Activated naive CD4-positive, alpha-beta T cell treated with anti-CD3 and anti-CD28 coated beads, Interleukin-2, amount 50 U/mL, for 24 hours (primary cell): ENCODE data around the gene TBX15.
A peak's percentile ranks its signal among the peaks of the same experiment; 100 is the strongest.

Experiments used
- H3K27ac Mint-ChIP-seq: one replicate; pipeline ENCODE4 v1.8.0; 2021; ENCODE audit warnings: mild to moderate bottlenecking, mixed read lengths
- H3K27me3 Mint-ChIP-seq: one replicate; pipeline ENCODE4 v1.8.0; 2021; ENCODE audit warnings: mixed read lengths
- H3K36me3 Mint-ChIP-seq: one replicate; pipeline ENCODE4 v1.8.0; 2021; ENCODE audit warnings: mixed read lengths
- H3K4me1 Mint-ChIP-seq: one replicate; pipeline ENCODE4 v1.8.0; 2021; ENCODE audit warnings: mixed read lengths
- H3K4me3 Mint-ChIP-seq: one replicate; pipeline ENCODE4 v1.8.0; 2021; ENCODE audit warnings: mild to moderate bottlenecking, mixed read lengths
- H3K9me3 Mint-ChIP-seq: one replicate; pipeline ENCODE4 v1.8.0; 2021; ENCODE audit warnings: mixed read lengths

TBX15 gene

DNA sequence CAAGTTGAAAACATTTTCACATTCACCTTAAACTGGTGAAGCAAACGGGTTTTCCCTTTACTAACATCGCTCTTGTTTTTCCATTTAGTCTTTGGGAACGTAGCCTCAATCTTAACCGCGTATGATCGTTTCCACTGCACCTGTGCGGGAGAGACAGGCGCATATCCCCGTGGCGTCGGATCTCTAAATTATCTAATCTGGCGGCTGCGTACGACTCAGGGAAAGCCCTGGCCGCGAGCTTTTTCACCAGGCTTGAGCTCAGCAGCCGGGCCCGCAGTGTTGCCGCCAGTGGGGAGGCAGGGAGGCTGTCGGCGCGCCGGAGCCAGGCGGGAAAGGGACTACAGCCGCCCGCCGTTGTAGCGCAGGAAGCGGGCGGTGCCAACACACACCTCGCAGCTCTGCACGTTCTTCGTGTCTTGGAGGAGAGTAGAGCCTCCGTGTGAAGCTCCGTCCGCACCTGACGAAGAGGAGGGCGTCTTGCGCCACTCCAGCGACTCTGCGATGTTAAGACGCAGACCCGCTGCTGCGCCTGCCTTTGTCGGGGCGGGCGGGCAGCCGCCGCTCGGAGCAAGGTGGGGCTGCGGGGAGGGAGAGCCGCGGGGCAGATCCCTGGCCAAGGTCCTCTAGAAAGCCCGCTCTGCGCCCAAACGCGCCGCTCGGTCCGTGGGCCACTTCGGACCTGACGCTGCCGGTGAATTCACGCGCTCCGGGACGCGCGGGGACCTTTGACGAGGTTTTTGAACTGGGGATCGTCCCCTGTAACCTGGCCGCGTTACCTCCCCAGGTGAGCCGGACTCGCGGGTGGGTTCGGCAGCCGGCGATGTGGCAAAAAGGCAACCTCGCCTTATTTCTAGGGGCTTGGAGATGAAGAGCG is 18.5 kb upstream of the TBX15 start:
- Mint-ChIP-seq H3K36me3 (peaks cover 7% of the 10 kb centered on the region), H3K4me3 (no peak overlapping the region), H3K9me3 (peaks cover 25% of the 10 kb centered on the region), H3K27ac (peak overlapping the region; percentile 30), H3K27me3 (peaks cover 64% of the 10 kb centered on the region), H3K4me1 (peaks cover 9% of the 10 kb centered on the region)

DNA sequence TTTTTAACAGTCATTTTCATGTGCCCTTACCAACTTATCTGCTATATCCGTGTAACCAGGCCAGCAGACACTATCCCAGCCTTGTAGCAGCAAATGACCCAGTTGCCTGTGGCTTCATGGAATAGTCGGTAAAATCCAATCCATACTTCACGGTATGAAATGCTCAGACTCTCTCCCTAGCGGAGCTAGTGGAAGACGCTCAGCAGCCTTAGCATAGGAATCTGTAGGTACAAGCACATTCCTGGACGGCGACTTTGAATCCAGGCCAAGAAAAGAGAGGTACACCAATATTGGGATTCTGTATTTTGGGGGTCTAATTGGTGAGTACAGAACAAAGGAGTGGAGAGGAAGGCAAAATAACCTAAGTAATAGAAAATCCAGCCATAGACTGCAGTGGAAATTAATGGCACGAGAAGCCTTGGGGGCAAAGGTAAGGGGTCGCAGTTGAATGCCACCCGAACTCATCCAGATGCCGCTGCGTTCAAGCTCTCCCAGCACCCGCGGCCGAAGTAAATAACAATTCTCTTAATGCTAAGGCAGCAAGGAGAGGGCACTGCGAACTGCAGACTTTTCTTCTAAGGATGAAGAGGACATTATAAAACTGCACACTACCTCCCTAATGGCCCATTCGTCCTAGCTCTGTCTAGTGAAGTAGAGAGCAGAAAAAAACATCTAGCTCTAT is 17.7 kb upstream of the TBX15 start:
- H3K27me3 Mint-ChIP-seq, result peaks cover 61% of the 10 kb centered on the region
- H3K36me3 Mint-ChIP-seq, result peaks cover 7% of the 10 kb centered on the region
- no peak overlapping the region for H3K4me3 Mint-ChIP-seq

DNA sequence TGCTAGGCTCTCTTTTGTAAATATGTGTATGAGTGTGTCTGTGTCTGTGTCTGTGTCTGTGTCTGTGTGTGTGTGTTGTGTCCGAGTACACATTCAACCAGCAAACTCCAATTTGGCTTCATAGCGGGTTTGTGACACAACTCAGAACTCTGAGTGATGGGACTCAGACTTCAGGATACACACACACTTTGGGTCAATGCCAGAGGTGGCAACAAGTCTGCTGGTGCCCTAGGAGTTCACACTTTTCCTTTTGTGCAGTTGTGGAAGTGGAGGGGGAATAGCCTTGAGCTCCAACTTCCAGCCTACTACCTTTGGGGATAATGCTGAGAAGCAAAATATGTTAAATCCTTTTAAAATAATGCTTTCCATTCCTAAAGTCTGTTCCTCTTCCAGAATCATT is 16.6 kb upstream of the TBX15 start:
- H3K4me1 Mint-ChIP-seq, result peaks cover 9% of the 10 kb centered on the region
- H3K27ac Mint-ChIP-seq, result no peak overlapping the region
- H3K36me3 Mint-ChIP-seq, result peaks cover 7% of the 10 kb centered on the region
- H3K27me3 Mint-ChIP-seq, result peaks cover 63% of the 10 kb centered on the region
- no peak overlapping the region for H3K4me3 Mint-ChIP-seq
- peaks cover 17% of the 10 kb centered on the region for H3K9me3 Mint-ChIP-seq

More for the DNA sequence above, 17.7 kb upstream of the TBX15 start:
- H3K9me3 Mint-ChIP-seq, result peaks cover 25% of the 10 kb centered on the region
- no peak overlapping the region for H3K27ac Mint-ChIP-seq
- H3K4me1 Mint-ChIP-seq, result peaks cover 9% of the 10 kb centered on the region

DNA sequence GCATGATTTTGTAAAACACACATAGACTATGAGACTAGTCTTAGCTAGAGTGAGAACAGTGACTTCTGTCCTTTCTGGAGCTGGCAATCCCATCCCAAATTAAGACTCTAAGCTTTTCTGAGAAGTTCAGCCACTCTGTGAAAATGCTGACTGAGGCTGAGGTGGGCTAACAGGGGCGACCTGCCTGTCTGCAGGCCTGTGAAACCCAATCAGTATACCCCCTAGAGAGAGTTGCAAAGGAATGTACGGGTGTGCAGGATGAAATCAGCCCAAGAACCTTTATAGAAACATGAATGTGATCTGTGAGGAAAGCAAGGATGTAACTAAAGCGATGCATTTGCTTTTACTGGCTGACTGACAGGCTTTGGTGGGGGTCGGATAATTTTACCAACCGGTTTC is 16.0 kb upstream of the TBX15 start:
- peaks cover 12% of the 10 kb centered on the region for H3K9me3 Mint-ChIP-seq
- peaks cover 64% of the 10 kb centered on the region for H3K27me3 Mint-ChIP-seq
- no peak overlapping the region for H3K4me3 Mint-ChIP-seq
- H3K4me1 Mint-ChIP-seq, result peaks cover 8% of the 10 kb centered on the region
- no peak overlapping the region for H3K27ac Mint-ChIP-seq
- H3K36me3 Mint-ChIP-seq, result peaks cover 7% of the 10 kb centered on the region

DNA sequence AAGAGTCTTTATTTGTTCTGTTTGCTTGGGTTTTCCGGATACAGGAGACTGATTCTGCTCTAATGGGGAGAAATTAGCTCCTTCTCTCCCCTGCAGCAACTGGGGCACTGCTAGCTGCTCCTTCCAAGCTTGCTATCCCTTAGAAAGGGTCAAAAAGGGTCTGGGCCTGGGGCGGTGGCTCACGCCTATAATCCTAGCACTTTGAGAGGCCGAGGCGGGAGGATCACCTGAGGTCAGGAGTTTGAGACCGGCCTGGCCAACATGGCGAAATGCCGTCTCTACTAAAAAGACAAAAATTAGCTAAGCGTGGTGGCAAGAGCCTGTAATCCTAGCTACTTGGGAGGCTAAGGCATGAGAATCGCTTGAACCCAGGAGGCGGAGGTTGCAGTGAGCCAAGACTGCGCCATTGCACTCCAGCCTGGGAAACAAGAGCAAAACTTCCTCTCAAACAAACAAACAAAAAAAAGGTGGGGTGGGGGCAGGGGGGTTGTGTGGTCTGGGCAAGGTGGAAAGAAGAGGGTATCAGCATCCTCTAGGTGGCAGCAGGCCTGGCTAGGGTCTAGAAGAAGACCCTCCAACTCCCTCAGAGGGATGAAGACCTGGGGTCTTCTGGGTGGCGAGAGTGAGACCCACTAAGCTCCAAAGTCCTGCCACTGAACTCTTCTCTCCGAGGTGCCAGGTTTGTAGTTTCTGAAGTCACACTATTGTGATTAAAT is 15.4 kb upstream of the TBX15 start:
- no peak overlapping the region for H3K4me3 Mint-ChIP-seq
- H3K27me3 Mint-ChIP-seq, result peaks cover 64% of the 10 kb centered on the region
- no peak overlapping the region for H3K27ac Mint-ChIP-seq
- H3K9me3 Mint-ChIP-seq, result peaks cover 6% of the 10 kb centered on the region
- peaks cover 2% of the 10 kb centered on the region for H3K4me1 Mint-ChIP-seq
- H3K36me3 Mint-ChIP-seq, result peaks cover 5% of the 10 kb centered on the region

DNA sequence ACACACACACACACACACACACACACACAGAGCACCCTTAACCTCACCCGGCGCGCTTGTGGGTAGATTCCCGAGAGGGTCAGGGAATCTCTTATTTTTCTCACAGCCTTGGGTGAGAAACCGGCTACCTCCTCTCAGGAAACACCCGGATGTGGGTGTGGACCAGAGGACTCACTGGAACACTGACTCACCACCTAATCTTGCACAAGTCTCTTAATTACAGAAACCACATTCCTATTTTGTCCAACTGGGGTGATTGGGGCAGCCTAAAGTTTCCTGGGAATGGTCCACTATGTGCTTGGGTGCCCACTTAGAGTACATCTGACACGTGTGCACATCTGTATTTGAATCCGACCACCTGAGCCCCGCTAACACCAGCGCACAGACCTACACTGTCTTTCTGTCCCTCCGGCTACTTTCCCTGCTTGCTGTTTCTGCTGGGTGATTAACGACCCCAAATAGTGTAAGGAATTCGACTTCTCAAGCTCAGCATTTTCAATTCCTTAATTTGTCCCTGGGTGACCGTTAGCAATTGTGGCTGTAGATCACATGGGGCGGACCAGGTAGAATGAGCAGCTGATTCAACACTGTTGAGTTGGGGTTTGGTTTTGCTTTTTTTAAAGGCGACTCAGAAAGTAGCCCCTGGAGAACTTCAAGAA is 14.0 kb upstream of the TBX15 start:
- Mint-ChIP-seq H3K27me3 (peaks cover 68% of the 10 kb centered on the region), H3K36me3 (peaks cover 3% of the 10 kb centered on the region), H3K4me1 (no peaks in the 10 kb centered on the region), H3K27ac (no peak overlapping the region), H3K9me3 (peaks cover 4% of the 10 kb centered on the region), H3K4me3 (no peak overlapping the region)

DNA sequence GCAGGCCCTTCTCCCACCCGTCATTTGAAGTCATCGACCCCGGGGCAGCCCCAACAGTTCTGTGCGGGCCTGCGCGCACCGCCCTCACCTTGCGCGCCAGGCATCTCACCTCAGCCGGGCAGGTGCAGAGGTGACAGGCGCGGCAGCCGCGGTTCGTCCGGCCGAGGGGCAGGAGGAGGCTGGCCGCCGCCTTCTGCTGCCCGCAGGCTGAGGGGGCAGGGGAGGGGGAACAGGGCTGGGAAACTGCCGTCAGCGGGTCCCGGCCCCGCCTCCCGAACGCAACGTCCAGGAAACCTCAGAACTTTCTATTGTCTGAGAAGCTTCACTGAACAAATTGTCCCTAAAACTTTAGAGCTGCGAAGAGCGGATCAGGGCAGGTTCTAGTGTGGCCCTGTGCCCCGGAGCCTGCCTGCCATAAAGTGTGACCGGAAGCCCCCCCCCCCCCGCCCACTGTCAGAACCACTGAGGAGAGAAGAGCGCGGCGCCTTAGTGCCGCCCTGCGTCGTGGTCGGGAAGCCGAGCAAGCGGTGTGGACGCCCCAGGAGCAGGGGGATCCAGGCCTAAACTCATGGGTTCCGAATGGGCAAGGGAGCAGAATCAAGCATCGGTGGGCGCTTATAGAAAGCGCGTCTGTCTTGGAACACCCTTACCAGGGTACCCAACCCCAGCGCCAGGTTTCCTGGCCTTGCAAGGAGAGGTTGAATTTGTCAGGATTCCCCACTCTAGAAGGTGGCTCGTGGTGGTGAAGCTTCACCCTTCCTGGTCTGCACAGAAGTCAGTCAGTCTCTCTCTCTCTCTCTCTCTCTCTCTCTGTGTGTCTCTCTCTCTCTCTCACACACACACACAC is 13.3 kb upstream of the TBX15 start:
- Mint-ChIP-seq H3K4me3 (no peak overlapping the region), H3K9me3 (peaks cover 4% of the 10 kb centered on the region), H3K4me1 (no peaks in the 10 kb centered on the region), H3K27ac (no peak overlapping the region), H3K36me3 (peaks cover 3% of the 10 kb centered on the region), H3K27me3 (peaks cover 72% of the 10 kb centered on the region)

DNA sequence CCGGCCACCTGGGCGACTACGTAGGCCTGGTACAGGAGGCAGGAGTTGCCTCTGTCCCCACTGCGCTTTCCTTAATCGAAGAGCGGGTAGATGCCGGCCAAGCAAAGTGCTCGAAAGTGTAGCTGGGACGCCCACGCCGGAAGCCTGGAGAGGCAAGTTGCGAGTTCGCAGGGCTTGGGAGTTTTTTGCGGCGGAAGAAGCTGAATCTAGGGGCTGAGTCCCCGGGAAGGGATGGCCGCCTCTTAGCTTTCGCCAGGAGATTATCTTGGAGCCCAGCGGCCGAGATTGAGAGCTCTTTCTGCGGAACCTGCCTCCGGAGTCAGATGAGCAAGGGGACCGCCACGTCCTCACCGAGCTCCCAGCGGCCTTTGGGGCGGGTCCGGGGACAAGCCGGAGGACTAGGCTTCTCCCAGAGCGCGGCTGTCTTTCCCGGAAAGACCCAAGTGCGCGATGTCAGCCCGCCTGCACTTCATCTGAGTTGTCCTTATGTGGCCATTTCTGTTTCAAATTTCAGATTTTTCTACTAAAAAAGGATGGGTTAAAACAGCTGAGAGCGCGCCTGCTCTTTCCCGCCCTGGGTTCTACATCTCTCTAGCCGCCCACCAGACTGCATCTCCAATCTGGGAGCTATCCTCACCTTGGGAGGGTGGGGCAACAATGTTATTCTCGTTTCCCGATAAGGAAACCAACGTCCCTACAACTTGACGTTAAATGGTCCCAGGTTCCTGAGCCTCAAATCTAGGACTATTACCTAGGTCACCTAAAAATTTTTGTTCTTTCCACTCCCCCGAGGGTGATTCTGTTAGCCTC is 12.4 kb upstream of the TBX15 start:
- Mint-ChIP-seq H3K9me3 (peaks cover 4% of the 10 kb centered on the region), H3K4me1 (no peaks in the 10 kb centered on the region), H3K27me3 (peaks cover 69% of the 10 kb centered on the region), H3K27ac (no peak overlapping the region), H3K36me3 (peaks cover under 1% of the 10 kb centered on the region), H3K4me3 (no peak overlapping the region)

DNA sequence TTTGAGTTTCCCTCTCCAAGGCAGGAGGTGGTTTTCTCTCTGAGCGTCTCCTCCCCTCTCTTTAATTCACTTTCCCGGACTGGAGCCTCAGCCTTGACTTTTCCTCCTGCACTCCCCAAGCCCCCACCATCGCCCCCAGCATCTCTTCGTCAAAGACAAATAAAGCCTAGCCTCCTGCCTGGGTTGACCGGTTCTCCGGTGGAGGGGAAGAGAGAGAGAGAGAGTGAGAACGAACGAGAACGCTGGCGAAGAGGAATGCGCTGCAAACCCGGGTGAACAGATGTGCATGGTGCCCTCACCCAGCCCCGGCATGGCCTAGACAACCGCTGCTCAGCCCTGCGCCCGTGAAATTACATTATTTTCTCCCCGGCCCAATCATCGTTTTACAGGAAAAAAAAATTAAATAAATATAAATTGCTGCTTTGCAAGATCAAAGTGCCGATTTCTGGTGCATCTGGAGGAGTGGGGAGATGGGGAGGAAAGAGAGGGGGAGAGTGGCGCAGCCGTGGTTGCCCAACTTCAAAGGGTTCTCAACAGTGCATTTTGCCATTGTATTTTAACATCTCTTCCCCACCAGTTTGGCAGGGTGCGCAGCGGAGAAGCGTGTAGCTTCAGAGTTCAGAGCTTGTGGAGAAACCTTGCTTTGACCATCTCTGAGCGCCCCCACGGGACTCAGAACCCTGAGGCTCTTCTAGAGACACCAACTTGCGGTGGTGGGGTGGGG is 11.4 kb upstream of the TBX15 start:
- H3K36me3 Mint-ChIP-seq, result no peaks in the 10 kb centered on the region
- no peak overlapping the region for H3K4me3 Mint-ChIP-seq
- H3K4me1 Mint-ChIP-seq, result no peaks in the 10 kb centered on the region
- peaks cover 4% of the 10 kb centered on the region for H3K9me3 Mint-ChIP-seq
- H3K27ac Mint-ChIP-seq, result no peak overlapping the region
- H3K27me3 Mint-ChIP-seq, result peaks cover 72% of the 10 kb centered on the region

DNA sequence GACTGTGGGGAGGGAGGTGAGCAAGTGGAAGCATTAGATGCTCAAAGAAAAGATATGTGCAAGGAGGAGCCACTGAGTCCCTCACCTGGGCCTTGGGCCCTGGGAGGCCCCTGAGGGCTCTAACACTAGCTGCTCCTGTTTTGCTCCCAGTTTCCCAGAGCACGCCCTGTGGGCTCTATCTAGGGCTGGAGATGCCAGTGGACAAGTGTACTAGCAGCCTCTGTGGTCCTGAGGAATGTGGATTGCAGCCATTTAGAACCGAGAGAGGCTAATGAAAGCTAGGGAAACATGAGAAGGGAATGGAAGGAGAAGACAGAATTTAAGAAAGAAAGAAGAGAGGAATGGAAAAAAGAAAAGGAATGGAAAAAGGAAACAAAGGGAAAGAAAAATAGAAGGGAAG is 10.0 kb upstream of the TBX15 start:
- H3K36me3 Mint-ChIP-seq, result no peaks in the 10 kb centered on the region
- H3K27me3 Mint-ChIP-seq, result peaks cover 71% of the 10 kb centered on the region
- H3K27ac Mint-ChIP-seq, result no peak overlapping the region
- H3K4me1 Mint-ChIP-seq, result no peaks in the 10 kb centered on the region
- peaks cover 3% of the 10 kb centered on the region for H3K9me3 Mint-ChIP-seq
- no peak overlapping the region for H3K4me3 Mint-ChIP-seq

DNA sequence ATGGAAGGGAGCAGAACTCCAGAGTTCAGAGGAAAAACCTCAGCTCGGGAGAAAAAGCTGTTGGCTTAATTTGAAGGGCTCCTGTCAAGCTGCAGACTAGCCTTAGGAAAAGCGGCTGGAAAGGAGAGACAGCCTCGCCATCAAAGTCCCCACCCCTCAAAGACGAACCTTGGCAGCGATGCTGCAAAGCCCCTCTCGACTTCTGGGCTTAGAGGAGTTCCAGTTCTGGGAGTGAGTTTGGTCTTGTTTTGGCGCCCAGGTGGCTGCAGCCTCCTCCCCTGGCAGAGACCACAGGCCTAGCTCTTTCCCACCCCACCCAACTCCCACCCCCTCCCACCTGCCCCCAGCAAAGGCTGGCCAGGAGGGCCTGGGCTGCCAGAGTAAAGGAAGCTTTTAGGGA is 9.1 kb upstream of the TBX15 start:
- H3K4me3 Mint-ChIP-seq, result no peak overlapping the region
- peaks cover 2% of the 10 kb centered on the region for H3K4me1 Mint-ChIP-seq
- H3K36me3 Mint-ChIP-seq, result peaks cover 2% of the 10 kb centered on the region
- H3K9me3 Mint-ChIP-seq, result peaks cover 3% of the 10 kb centered on the region
- H3K27me3 Mint-ChIP-seq, result peaks cover 65% of the 10 kb centered on the region
- H3K27ac Mint-ChIP-seq, result no peak overlapping the region

DNA sequence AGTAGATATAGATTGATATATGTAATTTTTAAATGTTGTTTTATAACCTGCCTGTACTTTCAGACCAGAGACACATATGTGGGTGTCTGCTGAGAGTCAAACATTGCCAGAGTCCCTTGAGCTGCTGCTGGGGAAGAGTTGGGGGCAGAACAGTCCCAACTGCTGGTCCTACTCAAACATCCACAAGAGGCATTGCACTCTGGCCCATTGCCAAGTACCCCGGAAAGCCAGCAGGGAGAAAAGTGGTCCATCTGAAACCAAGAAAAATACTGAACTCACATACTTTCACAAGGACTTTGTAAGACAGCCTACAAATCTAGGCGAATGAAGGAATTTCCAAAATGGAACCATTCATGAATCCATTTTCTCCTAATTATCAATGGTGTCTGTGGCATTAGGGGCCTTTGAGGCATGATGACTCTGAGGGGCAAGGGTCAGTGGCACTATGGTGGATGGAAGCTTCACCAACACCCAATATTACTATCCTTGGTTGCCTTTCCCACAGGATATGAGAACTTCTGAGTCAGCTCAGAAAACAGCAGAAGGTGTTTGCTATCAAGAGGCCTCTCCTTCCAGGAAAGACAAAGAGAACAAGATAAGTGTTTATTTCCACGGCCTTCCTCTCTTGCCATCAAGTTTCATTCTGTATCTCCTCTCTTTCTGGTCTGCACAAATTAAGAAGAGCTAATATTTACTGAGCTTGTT is 7.3 kb upstream of the TBX15 start:
- Mint-ChIP-seq H3K27ac (no peak overlapping the region), H3K36me3 (peaks cover 2% of the 10 kb centered on the region), H3K9me3 (peaks cover 10% of the 10 kb centered on the region), H3K4me1 (peaks cover 4% of the 10 kb centered on the region), H3K4me3 (no peak overlapping the region), H3K27me3 (peaks cover 72% of the 10 kb centered on the region)

DNA sequence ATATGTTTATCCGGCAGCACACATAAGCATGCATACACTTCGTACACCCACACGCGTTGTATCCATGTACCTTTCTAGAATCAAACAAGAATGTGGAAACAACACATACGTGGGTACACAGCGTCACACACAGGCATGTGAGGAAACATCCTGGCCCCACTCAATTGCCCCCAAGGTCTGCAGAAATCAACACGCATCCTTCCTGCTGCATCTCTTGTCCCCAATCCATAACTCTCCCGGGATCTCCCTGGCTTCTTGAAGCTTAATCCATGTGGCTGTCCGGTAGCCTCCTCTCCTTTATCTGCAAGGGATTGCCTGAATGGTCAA is 5.5 kb upstream of the TBX15 start:
- no peak overlapping the region for H3K27ac Mint-ChIP-seq
- peaks cover 4% of the 10 kb centered on the region for H3K4me1 Mint-ChIP-seq
- peaks cover 72% of the 10 kb centered on the region for H3K27me3 Mint-ChIP-seq
- H3K4me3 Mint-ChIP-seq, result no peak overlapping the region
- H3K36me3 Mint-ChIP-seq, result peaks cover 2% of the 10 kb centered on the region
- H3K9me3 Mint-ChIP-seq, result peaks cover 10% of the 10 kb centered on the region
